NCI-H510A (cell line): ENCODE results near the gene CDC42BPA.
"Not testable (repeated sequence)": the region's sequence is repeated elsewhere in the genome, so short reads cannot be mapped to it uniquely, and the experiment has no call there.

Experiments used
- DNase-seq: peaks from one replicate; lab custom pipeline; 2025; lab: John Stamatoyannopoulos, UW

Gene CDC42BPA

GRCh38 chr1:227197064-227197463 is 121.2 kb downstream of the CDC42BPA start:
- no peak for DNase-seq

GRCh38 chr1:227192163-227192562 is 126.1 kb downstream of the CDC42BPA start:
- no peak for DNase-seq

GRCh38 chr1:227191607-227192006 is 126.7 kb downstream of the CDC42BPA start:
- no peak for DNase-seq

DNA sequence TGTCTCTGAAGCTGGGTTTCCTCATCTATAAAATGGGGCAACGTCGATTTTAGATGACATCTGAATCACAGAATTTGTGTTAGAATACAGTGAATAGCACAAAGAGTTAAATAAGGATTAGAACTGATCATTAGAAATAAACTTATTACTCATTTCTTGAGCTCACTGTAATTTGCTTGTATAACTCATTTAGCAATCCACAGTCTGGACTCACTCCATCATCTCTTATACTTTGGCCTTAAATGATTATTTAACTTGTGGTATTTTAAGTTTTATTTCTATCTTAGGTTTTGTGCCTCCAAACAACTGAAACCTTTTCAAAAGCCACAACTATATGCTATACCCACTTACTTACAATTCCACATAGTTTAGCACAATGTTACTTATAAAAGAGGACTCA is 128.0 kb downstream of the CDC42BPA start:
- no peak for DNase-seq

GRCh38 chr1:227185291-227185690 is 133.0 kb downstream of the CDC42BPA start:
- no peak for DNase-seq

- no peak for DNase-seq
These were observed 136.3 kb downstream of the CDC42BPA start for GRCh38 chr1:227182012-227182411.

DNA sequence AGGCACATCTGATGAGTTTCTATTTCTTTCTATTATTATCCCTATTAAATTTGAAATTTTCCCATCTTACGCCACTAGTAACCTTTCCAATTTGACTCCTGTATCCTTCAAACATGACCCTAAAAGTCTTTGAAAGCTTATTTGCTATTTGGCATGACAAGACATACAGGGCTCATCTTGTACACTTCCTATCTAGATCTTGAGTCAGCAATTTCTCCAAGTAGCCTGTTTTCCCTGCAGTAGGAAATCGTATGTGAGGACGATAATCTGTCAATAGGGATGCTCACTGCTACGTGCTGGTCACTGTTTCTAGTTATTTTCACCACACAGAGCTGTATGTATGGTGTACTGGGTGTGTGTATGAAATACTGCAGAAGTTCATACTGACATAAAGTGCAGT is 142.7 kb downstream of the CDC42BPA start:
- DNase-seq, result no peak

- no peak for DNase-seq
These were observed 144.1 kb downstream of the CDC42BPA start for GRCh38 chr1:227174164-227174563.

GRCh38 chr1:227170361-227171166 is 147.7 kb downstream of the CDC42BPA start:
- no peak for DNase-seq

DNA sequence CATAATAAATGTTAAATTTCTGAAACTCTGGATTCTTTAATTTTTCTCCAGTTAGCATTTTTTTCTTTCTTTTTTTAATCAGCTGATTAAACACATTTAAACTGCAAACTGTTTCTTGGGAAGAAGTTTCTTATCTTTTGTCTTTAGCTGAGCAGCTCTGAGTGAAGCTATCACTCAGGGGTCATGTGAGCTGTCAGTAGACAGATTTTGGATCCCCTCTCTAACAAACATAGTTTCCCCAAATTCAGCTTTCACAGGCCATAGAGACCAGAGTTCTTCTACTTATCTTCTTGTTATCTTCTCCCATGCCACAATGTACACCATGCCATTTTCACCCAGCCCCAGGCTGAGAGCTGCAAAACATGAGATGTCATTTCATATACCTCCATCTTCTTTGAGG is 148.9 kb downstream of the CDC42BPA start:
- no peak for DNase-seq

- no peak for DNase-seq
These were observed 150.8 kb downstream of the CDC42BPA start for GRCh38 chr1:227167276-227168101.

- DNase-seq, result no peak
These were observed 151.7 kb downstream of the CDC42BPA start for GRCh38 chr1:227166559-227166958.

GRCh38 chr1:227161470-227161869 is 156.8 kb downstream of the CDC42BPA start:
- DNase-seq, result no peak

DNA sequence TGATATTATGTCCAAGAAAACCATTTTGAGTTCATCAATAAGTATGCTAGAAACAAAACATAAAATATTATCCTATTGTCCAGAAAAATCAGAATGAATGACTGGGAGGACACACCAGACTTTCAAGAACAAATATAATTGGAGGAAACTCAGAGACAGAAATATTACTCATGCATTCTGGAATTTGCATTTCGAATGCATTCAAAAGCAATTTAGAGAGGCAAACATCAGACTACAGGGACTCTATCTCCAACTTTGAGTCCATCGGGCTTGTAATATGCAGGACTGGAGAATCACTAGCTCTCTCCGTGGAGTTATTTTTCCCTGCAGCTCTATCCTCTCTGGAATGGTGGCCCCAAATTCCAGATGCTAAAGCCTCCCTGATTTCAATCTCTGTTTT is 161.8 kb downstream of the CDC42BPA start:
- no peak for DNase-seq

DNA sequence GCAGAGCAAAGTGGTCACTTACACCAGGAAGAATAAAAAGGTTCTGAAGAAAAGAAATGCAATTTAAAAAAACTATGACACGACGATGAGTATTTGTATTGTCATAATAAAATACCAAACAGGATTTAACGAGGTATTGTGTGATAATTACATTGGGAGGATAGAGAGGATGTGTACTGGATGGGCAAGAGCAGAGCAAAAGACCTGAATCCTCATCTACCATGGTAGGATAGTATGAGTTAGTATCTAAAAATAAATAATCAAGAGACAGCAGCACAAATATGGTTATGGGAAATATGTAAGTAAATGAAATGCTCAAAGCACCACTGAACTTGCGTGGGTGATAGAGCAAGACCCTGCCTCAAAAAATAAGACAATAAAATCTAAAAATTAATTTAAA is 162.6 kb downstream of the CDC42BPA start:
- DNase-seq, result no peak

DNA sequence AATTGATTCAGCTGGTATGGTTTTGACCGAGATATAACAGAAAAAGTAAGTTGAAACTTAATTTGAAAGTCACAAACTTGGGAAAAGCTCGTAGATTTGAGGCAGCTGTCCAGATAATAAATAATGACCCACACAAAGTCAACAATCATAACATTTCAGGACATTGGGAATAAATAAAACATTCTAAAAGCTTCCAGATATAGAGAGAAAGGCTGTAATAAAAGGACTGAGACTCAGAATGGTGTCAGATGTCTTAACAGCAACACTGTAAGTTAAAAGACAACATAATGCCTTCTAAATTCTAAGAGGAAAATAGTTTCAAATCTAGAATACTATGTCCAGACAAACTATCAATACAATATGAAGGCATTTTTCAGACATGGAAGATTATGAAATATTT is 163.3 kb downstream of the CDC42BPA start:
- DNase-seq, result no peak

GRCh38 chr1:227152525-227152924 is 165.8 kb downstream of the CDC42BPA start:
- no peak for DNase-seq

DNA sequence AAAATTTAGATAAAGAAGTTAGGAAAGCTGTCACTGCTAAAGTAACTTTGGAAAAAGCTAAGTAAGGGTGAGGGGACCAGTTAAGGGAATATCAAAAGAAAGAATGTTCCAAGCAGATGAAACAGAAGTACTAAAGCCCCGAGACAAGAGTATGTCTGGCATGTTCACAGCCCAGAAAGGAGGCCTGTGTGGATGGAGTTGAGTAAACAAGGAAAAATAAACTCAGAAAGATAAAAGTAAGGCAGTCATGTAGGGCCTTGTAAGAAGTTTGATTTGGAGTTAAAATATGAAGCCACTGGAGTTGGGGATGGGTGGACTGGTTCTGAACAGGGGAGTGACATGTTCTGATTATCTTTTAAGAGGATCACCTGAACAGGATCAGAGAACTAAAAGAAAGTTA is 177.9 kb downstream of the CDC42BPA start:
- no peak for DNase-seq

- DNase-seq, result no peak
These were observed 182.0 kb downstream of the CDC42BPA start for GRCh38 chr1:227136210-227136820.

- DNase-seq, result no peak
These were observed 183.5 kb downstream of the CDC42BPA start for GRCh38 chr1:227134686-227135314.

DNA sequence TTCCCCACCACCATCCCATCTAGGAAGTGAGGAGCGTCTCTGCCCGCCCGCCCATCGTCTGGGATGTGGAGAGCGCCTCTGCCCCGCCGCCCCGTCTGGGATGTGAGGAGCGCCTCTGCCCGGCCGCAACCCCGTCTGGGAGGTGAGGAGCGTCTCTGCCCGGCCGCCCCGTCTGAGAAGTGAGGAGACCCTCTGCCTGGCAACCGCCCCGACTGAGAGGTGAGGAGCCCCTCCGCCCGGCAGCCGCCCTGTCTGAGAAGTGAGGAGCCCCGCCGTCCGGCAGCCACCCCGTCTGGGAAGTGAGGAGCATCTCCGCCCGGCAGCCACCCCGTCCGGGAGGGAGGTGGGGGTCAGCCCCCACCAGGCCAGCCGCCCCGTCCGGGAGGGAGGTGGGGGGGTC is 185.6 kb downstream of the CDC42BPA start:
- not testable (repeated sequence) for DNase-seq

- no peak for DNase-seq
These were observed 187.1 kb downstream of the CDC42BPA start for GRCh38 chr1:227131193-227131592.
